Motor neuron (in vitro differentiated cells): ENCODE data around the gene FGF14. TPM values are rescaled to one million over a fixed set of nuclear protein-coding genes. Genes with fewer than 3 reads are reported as not detected.
A peak's percentile ranks its signal among the peaks of the same experiment; 100 is the strongest.

Experiments
- ATAC-seq, 8 experiments: fragments of 200-7000 bp; cut with Tn5 transposase; replicated peaks in 6 of 8; 2 replicates each; pipeline ENCODE4 v1.8.0; 2021; ENCODE audit warnings: mild to moderate bottlenecking in 8 of 8, moderate library complexity in 8 of 8
- H3K27ac ChIP-seq, 2 donors: fragments of 250-450 bp; sonication (Bioruptor Pico); 2 replicates each; pipeline ENCODE4 v1.9.0; 2021; ENCODE audit warnings: antibody characterized with exemption in 2 of 2, mild to moderate bottlenecking in 2 of 2, moderate library complexity in 1 of 2
- H3K4me1 ChIP-seq, 2 donors: fragments of 250-450 bp; sonication (Bioruptor Pico); replicated peaks in 1 of 2; 2 replicates each; pipeline ENCODE4 v1.6.1; 2021; ENCODE audit warnings: antibody characterized with exemption in 2 of 2, mild to moderate bottlenecking in 2 of 2, moderate library complexity in 1 of 2
- H3K4me3 ChIP-seq, 5 donors: fragments of 250-450 bp; sonication (Bioruptor Pico); 2 replicates each; pipeline ENCODE4 v1.9.0; 2021; ENCODE audit warnings: antibody characterized with exemption in 5 of 5, mild to moderate bottlenecking in 5 of 5, moderate library complexity in 4 of 5
- WGBS, 10 experiments: fragments of 450-650 bp; shearing (Covaris generic); methylation state at CpG; one replicate each; pipeline ENCODE4 v1.0.0; 2022; 5-methylcytosine and 5-hydroxymethylcytosine counted together
- in situ Hi-C, 9 experiments: fragments of 400-800 bp; cut with MboI; loops; one replicate each; pipeline ENCODE4 v1.15.0; 2021; ENCODE audit warnings: low sequenced_read_pairs in 9 of 9, low pct_unique_long_range_greater_than_20kb in 2 of 9; ENCODE audit not compliant: unreplicated experiment in 9 of 9
- total RNA-seq, 8 experiments: library from RNA; unstranded; fragments of 300-600 nt; gene quantifications; 2 replicates each; pipeline versions ENCODE4 v1.2.3 to v1.2.4, GENCODE V29; 2022

FGF14 gene
- total RNA-seq, 8 experiments from 2014 or later = 0.66 to 20.0 (median 8.7) TPM

GRCh38 chr13:102227741-102228140, 174.1 kb downstream of the FGF14 start:
- in situ Hi-C loops = no loop called here
- Histone ChIP-seq H3K27ac (no peak overlapping the region), H3K4me1 (peaks cover 0 to 8% of the 10 kb centered on the region in 2 donors), H3K4me3 (no peak overlapping the region)
- ATAC-seq = no peak
- WGBS, 10 experiments = 15 to 100% (median 84%) methylated on average over 1 to 6 of the region's 6 CpGs

GRCh38 chr13:102226591-102226990, 175.3 kb downstream of the FGF14 start:
- WGBS, 10 experiments = 8 to 100% (median 95%) methylated on average over 1 of the region's 1 CpG
- in situ Hi-C loops = no loop called here
- Histone ChIP-seq H3K27ac (no peak overlapping the region), H3K4me1 (peaks cover 0 to 3% of the 10 kb centered on the region in 2 donors), H3K4me3 (no peak overlapping the region)
- no peak for ATAC-seq

- 0 to 100% (median 55%) methylated on average over 1 to 6 of the region's 6 CpGs; no CpG with 5 or more reads in 1 of the 10 experiments for WGBS, 10 experiments
- ATAC-seq = no peak
- no peak overlapping the region for H3K27ac ChIP-seq
- in situ Hi-C loops = no loop called here
- no peak overlapping the region for H3K4me3 ChIP-seq
- H3K4me1 ChIP-seq = no peaks in the 10 kb centered on the region
Observed at GRCh38 chr13:102225892-102226291, 176.0 kb downstream of the FGF14 start.

GRCh38 chr13:102220681-102221228, 181.1 kb downstream of the FGF14 start:
- Histone ChIP-seq H3K4me3 (no peak overlapping the region), H3K27ac (no peak overlapping the region), H3K4me1 (peaks cover 0 to 3% of the 10 kb centered on the region in 2 donors)
- 0 to 100% (median 55%) methylated on average over 1 to 5 of the region's 5 CpGs for WGBS, 10 experiments
- in situ Hi-C loops = no loop called here
- peak in 5 of 8 experiments; percentile 31 to 77 (median 69) for ATAC-seq

- Histone ChIP-seq H3K4me1 (no peaks in the 10 kb centered on the region), H3K27ac (no peak overlapping the region), H3K4me3 (no peak overlapping the region)
- no peak for ATAC-seq
- in situ Hi-C loops = no loop called here
Observed at GRCh38 chr13:102214956-102215355, 186.9 kb downstream of the FGF14 start.

- Histone ChIP-seq H3K27ac (no peak overlapping the region), H3K4me1 (peaks cover 0 to 5% of the 10 kb centered on the region in 2 donors), H3K4me3 (no peak overlapping the region)
- in situ Hi-C loops = no loop called here
- 13 to 69% (median 52%) methylated on average over 1 to 3 of the region's 3 CpGs; no CpG with 5 or more reads in 2 of the 10 experiments for WGBS, 10 experiments
- ATAC-seq = no peak
Observed at GRCh38 chr13:102212729-102213128, 189.1 kb downstream of the FGF14 start.

- H3K4me3 ChIP-seq = no peak overlapping the region
- ATAC-seq = peak in 3 of 8 experiments; percentile 71 to 94 (median 86)
- peaks cover 3 to 16% of the 10 kb centered on the region in 2 donors for H3K4me1 ChIP-seq
- no peak overlapping the region for H3K27ac ChIP-seq
- in situ Hi-C loops = no loop called here
Observed at GRCh38 chr13:102208347-102208746, 193.5 kb downstream of the FGF14 start.

GRCh38 chr13:102207680-102208342, 194.0 kb downstream of the FGF14 start:
- H3K4me1 ChIP-seq = peaks cover 3 to 16% of the 10 kb centered on the region in 2 donors
- 48 to 90% (median 72%) methylated on average over 3 of the region's 3 CpGs; no CpG with 5 or more reads in 3 of the 10 experiments for whole genome bisulfite sequencing, 10 experiments
- H3K4me3 ChIP-seq = no peak overlapping the region
- in situ Hi-C loops = no loop called here
- peak in 5 of 8 experiments; percentile 33 to 77 (median 38) for ATAC-seq
- H3K27ac ChIP-seq = no peak overlapping the region

GRCh38 chr13:102203718-102204117, 198.1 kb downstream of the FGF14 start:
- peaks cover 3 to 16% of the 10 kb centered on the region in 2 donors for H3K4me1 ChIP-seq
- in situ Hi-C loops = no loop called here
- no peak for ATAC-seq
- H3K27ac ChIP-seq = no peak overlapping the region
- H3K4me3 ChIP-seq = no peak overlapping the region

GRCh38 chr13:102198418-102199311, 203.2 kb downstream of the FGF14 start:
- Histone ChIP-seq H3K27ac (no peak overlapping the region), H3K4me1 (no peaks in the 10 kb centered on the region), H3K4me3 (no peak overlapping the region)
- in situ Hi-C loops = no loop called here
- ATAC-seq = peak in 1 of 8 experiments; percentile 27
- WGBS, 10 experiments = 34 to 96% (median 69%) methylated on average over 3 to 7 of the region's 7 CpGs; no CpG with 5 or more reads in 1 of the 10 experiments

- Histone ChIP-seq H3K27ac (no peak overlapping the region), H3K4me3 (no peak overlapping the region), H3K4me1 (no peaks in the 10 kb centered on the region)
- in situ Hi-C loops = no loop called here
- 60 to 100% (median 96%) methylated on average over 1 of the region's 1 CpG; no CpG with 5 or more reads in 2 of the 10 experiments for WGBS, 10 experiments
- ATAC-seq = peak in 3 of 8 experiments; percentile 30 to 48 (median 45)
Observed at GRCh38 chr13:102197193-102197592, 204.7 kb downstream of the FGF14 start.

GRCh38 chr13:102195566-102196462, 206.0 kb downstream of the FGF14 start:
- in situ Hi-C loops = no loop called here
- Histone ChIP-seq H3K4me1 (peaks cover 0 to 6% of the 10 kb centered on the region in 2 donors), H3K4me3 (no peak overlapping the region), H3K27ac (no peak overlapping the region)
- peak in 1 of 8 experiments; percentile 38 for ATAC-seq
- WGBS, 10 experiments = 14 to 88% (median 54%) methylated on average over 1 to 4 of the region's 4 CpGs; no CpG with 5 or more reads in 1 of the 10 experiments
